Loucy (cell line): ENCODE results near the gene USHBP1.

Experiments used
- EZH2phosphoT487 ChIP-seq: fragments of 200-600 bp; IDR thresholded peaks from 2 replicates; pipeline ENCODE4 v1.6.1; 2018; ENCODE audit warnings: antibody characterized with exemption, mild to moderate bottlenecking, moderate library complexity, borderline replicate concordance
- TF ChIP-seq, protein P1 (sequence below): fragments of 200-600 bp; sonication (generic); conservative IDR thresholded peaks from 2 replicates; pipeline ENCODE4 v1.5.1; 2014; ENCODE audit warnings: mild to moderate bottlenecking, antibody characterized with exemption, low read length

DNA sequence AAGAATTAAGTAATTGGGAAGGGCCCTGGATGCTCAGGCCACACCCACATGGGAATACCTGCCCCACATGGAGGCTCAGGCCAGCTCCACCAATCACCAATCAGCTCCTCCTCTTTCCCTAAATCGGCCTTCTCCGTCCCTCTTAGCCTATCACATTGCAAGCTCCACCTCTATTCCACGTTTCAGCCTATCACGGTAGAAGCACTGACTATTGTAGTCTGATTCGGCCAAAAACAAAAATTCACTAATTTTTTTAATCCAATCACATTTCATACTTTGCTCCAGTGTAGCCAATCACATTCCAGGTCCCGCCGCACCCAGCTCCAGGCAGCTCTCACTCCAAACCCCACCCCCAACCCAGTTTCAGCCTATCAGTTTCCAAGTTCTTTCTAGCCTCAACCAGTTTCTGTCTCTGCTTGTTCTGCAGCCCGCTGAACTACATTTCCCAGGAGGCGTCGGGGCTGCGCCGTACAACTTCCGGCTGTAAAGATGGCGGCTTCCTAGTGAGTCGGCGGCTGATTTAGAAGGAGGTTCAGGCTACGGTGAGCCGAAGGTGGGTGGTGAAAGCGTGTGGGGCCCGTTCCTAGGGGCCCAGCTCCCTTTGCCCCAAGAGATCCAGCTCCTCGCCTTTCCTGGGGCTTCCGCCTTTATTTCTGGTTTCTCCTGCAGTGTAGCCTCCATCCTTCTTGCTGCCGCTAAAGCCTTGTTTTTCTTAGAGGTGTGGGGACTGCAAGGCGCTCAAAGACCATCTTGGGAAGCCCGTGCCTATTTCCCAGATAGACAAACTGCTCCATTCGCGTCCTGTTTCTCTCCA is 2.6 kb upstream of the USHBP1 start, which contains the start of gene BABAM1:
- TF ChIP-seq, protein P1, sequence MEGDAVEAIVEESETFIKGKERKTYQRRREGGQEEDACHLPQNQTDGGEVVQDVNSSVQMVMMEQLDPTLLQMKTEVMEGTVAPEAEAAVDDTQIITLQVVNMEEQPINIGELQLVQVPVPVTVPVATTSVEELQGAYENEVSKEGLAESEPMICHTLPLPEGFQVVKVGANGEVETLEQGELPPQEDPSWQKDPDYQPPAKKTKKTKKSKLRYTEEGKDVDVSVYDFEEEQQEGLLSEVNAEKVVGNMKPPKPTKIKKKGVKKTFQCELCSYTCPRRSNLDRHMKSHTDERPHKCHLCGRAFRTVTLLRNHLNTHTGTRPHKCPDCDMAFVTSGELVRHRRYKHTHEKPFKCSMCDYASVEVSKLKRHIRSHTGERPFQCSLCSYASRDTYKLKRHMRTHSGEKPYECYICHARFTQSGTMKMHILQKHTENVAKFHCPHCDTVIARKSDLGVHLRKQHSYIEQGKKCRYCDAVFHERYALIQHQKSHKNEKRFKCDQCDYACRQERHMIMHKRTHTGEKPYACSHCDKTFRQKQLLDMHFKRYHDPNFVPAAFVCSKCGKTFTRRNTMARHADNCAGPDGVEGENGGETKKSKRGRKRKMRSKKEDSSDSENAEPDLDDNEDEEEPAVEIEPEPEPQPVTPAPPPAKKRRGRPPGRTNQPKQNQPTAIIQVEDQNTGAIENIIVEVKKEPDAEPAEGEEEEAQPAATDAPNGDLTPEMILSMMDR: no peak
- TF ChIP-seq EZH2phosphoT487: no peak
